Fibroblast of upper back skin (primary cell): ENCODE measurements around the gene VPS36.
A peak's percentile ranks its signal among the peaks of the same experiment; 100 is the strongest.

ENCODE experiments used
- DNase-seq: peaks from one replicate; pipeline ENCODE4 v3.0.0-alpha.2; 2013

Gene VPS36

DNA sequence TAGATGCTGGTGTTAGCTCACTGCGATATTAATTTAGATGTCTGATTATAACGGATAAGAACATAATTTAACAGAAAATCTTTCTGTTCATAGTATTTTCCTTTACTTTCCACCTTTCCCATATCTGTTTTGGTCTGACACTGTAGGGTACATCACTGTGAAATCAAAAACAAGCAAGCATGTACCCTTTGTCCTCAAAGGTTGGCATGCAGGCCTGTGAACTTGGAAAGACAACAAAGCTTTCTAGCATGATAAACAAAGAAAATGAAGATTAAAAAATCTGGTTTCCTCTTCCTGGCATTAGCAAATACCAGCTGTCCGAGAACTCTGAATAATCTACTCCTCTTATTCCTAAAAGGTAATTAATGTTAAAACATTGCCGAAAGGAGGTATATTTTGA, 76.0 kb downstream of the VPS36 start:
- no peak for DNase-seq

DNA sequence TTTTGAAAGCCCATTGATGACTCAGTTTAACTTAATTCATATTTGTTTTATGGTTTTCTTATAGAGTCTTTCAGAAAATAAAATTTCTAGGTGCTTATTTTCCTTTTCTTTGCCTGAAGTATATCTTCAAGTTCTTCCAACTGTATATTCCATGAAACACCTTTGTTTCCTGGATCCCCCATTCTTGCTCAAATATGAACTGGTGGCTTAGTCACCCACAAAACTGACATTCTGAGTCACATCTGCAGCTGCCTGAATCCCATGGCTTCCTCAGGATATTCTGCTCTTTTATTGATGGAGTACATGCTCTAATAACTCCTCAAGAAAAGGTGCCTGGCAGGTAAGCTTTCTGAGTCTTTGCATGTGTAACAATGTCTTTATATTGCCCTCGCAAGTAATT, 77.2 kb downstream of the VPS36 start:
- peak; percentile 5 for DNase-seq

DNA sequence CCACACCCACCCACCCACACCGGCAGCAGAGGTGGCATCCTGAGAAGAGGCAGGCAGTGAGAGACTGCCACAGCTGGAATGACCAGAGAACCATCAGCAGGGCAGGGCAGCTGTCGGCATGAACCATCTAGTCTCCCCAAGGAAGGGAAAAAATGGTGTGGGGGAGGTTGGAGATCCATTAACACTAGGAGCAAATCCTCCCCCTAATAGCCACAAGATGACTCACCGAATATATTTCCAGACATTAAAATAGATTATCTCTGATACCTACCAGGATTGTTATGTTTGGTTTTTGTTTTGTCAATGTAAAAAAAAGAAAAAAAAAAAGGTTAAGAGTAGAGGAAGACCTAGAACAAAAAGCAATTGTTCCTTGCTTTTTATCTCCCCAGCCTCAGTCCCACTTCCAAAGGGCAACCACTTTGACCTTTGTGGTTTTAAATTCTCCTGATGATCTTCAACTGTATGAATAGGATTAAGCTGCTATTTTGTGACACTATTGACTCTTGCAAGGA, 78.6 kb downstream of the VPS36 start:
- DNase-seq = peak; percentile 83

DNA sequence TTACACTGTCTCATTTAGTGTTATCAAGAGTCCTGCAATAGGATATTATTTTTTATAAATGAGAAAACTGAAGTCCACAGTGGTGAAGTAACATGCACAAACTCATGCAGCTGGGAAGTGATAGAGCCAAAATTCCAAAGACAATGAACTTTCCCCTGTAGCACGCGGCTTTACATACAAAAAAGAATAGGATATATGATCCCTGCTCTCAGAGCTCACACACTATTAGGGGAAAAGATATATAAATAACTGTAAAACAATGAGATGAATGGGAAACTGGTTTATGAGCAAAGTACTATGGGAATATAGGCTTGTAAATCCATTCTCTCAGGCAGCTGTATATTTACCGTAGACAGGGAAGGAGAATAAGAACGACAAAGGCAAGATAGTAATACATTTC, 84.1 kb downstream of the VPS36 start:
- no peak for DNase-seq
